HFF-Myc (cell line): Measurements from ENCODE around the gene ARFGAP1.

ENCODE experiments used
- DNase-seq: peaks from one replicate; pipeline ENCODE4 v3.0.0-alpha.2; 2011; ENCODE audit warnings: low read depth; ENCODE audit errors: extremely low read depth
- H3K4me3 ChIP-seq: replicated peaks from 2 replicates; pipeline ENCODE4 v1.5.1; 2011; ENCODE audit warnings: low read depth, mild to moderate bottlenecking, control low read depth, low read length
- TF ChIP-seq, protein P1 (sequence below): IDR thresholded peaks from 2 replicates; pipeline ENCODE4 v1.5.1; 2012; ENCODE audit warnings: mild to moderate bottlenecking, low read depth, low read length, control low read depth; ENCODE audit errors: missing control alignments

The ARFGAP1 gene

DNA sequence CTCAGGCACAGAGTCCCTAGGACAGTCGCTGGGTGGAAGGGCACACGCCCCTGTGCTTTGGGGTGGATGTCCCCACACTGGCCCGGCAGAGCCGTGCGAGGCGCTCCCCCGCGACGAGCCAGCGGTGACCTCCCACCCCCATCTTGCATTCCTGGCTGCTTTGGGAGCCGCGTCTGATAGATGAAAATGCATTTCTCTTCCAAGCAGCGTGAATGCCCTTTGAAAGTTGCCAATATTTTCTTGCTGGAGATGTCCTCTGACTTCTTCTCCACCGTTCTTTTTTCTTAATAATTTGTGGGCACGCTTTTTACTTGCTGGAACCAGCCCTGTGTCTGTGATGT lies 50.3 kb downstream of the ARFGAP1 start:
- no peak overlapping the region for H3K4me3 ChIP-seq
- no peak for DNase-seq
- TF ChIP-seq, protein P1, sequence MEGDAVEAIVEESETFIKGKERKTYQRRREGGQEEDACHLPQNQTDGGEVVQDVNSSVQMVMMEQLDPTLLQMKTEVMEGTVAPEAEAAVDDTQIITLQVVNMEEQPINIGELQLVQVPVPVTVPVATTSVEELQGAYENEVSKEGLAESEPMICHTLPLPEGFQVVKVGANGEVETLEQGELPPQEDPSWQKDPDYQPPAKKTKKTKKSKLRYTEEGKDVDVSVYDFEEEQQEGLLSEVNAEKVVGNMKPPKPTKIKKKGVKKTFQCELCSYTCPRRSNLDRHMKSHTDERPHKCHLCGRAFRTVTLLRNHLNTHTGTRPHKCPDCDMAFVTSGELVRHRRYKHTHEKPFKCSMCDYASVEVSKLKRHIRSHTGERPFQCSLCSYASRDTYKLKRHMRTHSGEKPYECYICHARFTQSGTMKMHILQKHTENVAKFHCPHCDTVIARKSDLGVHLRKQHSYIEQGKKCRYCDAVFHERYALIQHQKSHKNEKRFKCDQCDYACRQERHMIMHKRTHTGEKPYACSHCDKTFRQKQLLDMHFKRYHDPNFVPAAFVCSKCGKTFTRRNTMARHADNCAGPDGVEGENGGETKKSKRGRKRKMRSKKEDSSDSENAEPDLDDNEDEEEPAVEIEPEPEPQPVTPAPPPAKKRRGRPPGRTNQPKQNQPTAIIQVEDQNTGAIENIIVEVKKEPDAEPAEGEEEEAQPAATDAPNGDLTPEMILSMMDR, result no peak

DNA sequence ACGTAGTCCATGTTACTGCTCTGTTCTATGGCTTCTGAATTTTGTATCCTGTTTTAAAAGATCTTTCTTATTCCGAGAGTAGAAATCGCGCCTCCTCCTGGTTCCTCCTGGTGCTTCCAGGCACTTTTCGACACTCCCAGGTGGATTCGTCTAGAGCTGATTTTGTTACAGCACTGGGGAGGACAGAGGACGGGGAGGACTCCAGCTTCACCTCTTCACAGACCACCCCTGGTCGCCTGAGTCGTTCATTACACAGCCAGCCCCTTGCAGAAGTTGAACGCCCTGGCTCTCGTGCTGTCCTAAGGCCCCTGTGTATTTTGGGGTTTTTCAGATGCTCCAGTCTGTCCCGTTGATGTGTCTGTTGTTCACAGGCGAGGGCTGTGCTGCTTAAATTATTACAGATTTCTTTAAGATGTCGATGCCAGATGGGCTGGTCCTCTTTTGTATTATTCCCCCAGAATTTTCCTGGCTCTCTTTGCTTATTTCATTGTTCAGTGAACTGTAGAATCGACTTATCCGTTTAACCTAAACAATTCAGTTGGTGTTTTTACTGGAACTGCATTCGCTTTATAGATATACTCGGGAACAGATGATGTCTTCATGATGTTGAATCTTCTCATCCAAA lies 50.9 kb downstream of the ARFGAP1 start:
- TF ChIP-seq, protein P1, result no peak
- no peak for DNase-seq
- no peak overlapping the region for H3K4me3 ChIP-seq

DNA sequence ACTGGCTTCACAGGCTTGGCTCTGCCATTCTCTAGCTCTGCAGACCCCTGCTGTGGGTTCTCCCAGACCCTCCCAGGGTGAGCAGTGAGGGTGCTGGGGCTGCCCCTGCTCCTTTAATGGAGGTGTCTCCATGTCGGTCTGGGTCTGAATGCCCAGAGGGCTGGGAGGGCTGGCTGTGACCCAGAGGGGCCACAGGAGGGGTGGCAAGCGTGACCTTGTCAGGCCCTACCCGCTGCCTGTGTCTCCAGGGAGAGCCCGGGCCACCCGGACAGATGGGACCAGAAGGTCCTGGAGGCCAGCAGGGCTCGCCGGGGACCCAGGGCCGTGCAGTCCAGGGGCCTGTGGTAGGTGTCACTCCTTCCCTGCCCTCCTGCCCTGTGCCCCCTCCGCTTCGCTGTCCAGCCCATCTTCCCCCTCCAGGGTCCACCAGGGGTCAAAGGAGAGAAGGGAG lies 52.4 kb downstream of the ARFGAP1 start:
- no peak for DNase-seq
- H3K4me3 ChIP-seq, result no peak overlapping the region
- TF ChIP-seq, protein P1, result no peak

DNA sequence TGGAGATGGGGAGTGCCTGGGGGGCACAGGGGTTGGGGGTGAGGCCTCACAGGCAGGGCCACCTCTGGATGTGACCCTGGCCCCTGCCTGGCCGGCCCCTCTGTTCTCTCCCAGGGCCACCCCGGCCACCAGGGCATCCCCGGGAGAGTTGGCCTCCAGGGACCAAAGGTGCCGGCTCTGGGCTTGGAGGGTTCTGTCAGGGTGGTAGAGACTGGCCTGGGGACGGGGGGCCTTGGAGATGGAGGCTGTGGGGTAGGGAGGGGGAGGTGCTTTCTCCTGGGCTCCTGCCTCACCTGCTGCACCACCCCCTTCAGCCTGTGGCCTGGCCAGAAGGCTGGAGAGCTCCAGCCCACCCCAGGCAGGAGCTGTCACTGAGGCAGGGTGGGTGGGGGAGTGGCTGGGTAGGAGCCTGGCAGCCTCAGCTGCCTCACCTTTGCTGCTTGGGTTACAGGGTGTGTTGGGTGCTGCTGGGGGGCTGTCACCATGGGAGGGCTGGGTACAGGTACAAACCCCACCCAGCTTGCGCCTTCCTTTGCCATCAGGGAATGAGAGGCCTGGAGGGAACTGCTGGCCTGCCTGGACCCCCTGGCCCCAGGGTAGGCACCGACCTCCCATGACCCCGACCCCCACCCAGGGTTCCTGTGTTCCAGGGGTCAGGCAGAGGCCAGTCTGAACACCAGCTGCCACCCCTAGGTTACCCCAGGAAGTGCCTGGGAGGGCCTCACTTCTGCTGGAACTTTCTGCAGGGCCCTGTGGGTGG lies 53.1 kb downstream of the ARFGAP1 start:
- no peak overlapping the region for H3K4me3 ChIP-seq

DNA sequence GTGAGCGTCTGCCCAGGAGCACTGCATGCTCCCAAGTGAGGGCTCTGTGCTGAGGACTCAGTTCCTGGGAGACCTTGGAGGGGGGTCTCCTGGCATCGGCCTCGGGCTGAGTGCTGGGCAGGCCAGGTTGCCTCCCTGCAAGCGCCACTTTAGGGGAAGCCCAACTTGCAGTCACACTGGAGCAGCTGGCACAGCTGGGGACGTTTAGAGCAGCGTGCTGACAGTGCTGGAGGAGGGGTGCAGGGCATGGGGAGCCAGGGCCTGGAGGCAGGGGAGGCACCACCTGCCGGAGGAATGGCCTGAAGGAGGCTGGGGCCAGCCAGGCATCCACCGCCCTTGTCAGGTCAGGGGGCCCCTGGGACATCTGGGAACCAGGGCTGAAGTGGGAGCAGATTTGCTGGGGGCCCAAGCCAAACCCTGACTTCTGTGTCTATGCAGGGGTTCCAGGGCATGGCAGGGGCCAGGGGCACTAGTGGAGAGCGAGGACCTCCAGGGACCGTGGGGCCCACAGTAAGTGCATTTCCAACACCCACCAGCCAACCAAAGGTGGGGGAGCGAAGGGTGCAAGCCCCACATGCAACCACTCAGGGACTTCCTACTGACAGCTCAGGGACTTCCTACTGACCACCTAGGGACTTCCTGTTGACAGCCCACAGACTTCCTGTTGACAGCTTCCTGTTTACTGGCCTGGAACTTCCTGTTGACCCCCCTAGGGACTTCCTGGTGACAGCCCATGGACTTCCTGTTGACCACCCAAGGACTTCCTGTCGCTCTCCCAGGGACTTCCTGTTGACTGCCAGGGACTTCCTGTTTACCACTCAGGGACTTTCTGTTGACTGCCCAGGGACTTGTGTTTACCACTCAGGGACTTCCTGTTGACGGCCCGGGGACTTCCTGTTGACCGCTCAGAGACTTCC lies 54.0 kb downstream of the ARFGAP1 start:
- TF ChIP-seq, protein P1, result no peak
- no peak overlapping the region for H3K4me3 ChIP-seq
- DNase-seq, result no peak

More for the DNA sequence above, 53.1 kb downstream of the ARFGAP1 start:
- DNase-seq, result no peak
- TF ChIP-seq, protein P1, result no peak

DNA sequence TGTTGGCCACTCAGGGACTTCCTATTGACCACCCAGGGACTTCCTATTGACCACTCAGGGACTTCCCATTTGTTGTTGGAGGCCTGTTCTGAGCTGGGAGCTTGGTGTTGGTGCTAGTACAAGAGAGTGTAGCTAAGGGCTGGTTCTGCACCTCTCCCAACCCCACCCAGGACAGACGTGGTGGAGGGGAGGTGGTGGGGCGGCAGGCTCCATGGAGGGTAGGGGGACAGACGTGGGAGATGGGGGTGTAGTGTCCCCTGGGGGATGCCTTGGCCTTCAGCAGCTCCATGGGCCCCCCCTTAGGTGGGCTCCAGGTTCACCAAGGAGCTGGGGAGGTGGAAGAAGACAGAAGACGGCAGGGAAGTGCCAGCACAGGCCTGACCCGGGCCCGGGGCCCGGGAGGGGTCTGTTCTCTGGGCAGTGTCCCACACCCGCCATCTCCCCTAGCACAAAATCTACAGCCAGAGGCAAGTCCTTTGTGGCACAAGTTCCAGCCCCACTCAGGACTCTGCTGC lies 54.7 kb downstream of the ARFGAP1 start:
- H3K4me3 ChIP-seq, result no peak overlapping the region
- DNase-seq, result no peak
- TF ChIP-seq, protein P1, result no peak
